Neural progenitor cell (in vitro differentiated cells): ENCODE data around the gene KAZN.

Experiments used
- CTCF ChIP-seq: fragments of 200-600 bp; sonication (generic); IDR thresholded peaks from 2 replicates; pipeline ENCODE4 v1.5.1; 2017; ENCODE audit warnings: antibody characterized with exemption, mild to moderate bottlenecking
- EZH2 ChIP-seq: fragments of 200-600 bp; sonication (generic); IDR thresholded peaks from 2 replicates; pipeline ENCODE4 v1.6.1; 2017; ENCODE audit warnings: antibody characterized with exemption, mild to moderate bottlenecking, moderate library complexity
- EZH2phosphoT487 ChIP-seq: fragments of 200-600 bp; sonication (generic); IDR thresholded peaks from 2 replicates; pipeline ENCODE4 v1.6.1; 2017; ENCODE audit warnings: antibody characterized with exemption

DNA sequence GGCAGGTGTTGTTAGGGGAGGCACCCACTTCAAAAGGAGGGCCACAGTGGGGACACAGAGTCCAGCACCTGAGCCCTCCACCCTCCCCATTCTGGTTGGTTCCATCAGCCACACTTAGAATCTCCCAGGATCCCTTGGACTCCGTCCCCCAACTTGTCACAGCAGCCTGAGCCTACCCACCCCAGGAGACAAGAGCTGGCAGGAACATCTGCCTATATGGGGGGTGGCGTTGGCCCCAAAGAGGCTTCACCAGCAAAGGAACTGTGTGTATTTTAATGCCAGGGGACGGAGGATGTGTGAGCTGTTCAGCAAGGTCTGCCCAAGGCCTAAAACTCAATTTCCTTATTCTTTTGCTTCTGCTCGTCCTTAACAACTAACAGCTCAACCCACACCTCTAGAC is 468.7 kb downstream of the KAZN start:
- TF ChIP-seq CTCF (no peak), EZH2phosphoT487 (no peak), EZH2 (no peak)
